A375 (cell line): ENCODE measurements around the gene MEI1. TPM values are rescaled to one million over a fixed set of nuclear protein-coding genes. Genes with fewer than 3 reads are reported as not detected.

ENCODE experiments used
- small RNA-seq: library from RNA; depleted of rRNA; stranded (forward); fragments of <200 nt; gene quantifications from one replicate; pipeline ENCODE3, GENCODE V24; 2014
- total RNA-seq: library from RNA; depleted of rRNA; stranded (reverse); fragments of >200 nt; shearing (Covaris generic); gene quantifications from 2 replicates; pipeline ENCODE4 v1.2.3, GENCODE V29; 2014; rRNA removed

MEI1 gene, protein sequence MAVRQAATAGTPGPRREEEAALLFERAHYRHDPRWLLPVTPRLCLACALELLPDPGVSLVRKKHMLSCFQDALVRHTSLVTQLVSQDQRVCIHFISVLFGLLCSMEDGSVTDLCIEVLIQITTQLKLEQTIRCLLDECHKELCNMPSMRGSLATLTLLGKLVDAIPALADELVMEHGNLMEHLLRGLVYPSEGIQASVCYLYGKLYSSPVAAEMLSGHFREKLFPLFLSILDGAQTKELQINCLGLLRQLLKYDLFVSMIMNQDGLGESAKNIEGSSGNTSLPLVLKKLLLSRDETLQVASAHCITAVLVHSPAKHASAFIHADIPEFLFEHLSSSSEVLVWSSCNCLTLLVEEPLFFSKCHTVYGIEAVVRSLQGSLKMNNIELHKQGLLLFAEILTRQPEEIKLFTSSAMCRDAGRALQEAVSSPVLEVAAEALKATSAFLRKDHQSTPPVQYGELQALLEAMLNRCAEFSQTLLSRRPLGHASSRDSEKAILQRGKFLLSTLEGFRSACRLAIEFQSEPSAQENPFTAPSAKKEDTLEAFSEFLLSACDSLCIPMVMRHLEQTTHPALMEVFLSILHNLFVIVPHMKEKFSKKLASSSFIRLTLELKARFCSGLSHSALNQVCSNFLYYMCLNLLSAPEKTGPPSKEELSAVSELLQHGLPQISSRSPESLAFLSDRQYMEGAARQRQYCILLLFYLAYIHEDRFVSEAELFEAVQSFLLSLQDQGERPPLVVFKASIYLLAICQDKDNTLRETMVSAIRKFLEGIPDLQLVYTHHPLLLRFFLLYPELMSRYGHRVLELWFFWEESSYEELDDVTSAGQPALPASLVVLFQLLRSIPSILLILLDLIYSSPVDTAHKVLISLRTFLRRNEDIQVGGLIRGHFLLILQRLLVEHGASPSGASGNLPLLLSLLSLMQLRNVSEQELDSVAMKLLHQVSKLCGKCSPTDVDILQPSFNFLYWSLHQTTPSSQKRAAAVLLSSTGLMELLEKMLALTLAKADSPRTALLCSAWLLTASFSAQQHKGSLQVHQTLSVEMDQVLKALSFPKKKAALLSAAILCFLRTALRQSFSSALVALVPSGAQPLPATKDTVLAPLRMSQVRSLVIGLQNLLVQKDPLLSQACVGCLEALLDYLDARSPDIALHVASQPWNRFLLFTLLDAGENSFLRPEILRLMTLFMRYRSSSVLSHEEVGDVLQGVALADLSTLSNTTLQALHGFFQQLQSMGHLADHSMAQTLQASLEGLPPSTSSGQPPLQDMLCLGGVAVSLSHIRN
- 0.11 TPM in 1 of 2 replicates, not detected in the other for total RNA-seq

DNA sequence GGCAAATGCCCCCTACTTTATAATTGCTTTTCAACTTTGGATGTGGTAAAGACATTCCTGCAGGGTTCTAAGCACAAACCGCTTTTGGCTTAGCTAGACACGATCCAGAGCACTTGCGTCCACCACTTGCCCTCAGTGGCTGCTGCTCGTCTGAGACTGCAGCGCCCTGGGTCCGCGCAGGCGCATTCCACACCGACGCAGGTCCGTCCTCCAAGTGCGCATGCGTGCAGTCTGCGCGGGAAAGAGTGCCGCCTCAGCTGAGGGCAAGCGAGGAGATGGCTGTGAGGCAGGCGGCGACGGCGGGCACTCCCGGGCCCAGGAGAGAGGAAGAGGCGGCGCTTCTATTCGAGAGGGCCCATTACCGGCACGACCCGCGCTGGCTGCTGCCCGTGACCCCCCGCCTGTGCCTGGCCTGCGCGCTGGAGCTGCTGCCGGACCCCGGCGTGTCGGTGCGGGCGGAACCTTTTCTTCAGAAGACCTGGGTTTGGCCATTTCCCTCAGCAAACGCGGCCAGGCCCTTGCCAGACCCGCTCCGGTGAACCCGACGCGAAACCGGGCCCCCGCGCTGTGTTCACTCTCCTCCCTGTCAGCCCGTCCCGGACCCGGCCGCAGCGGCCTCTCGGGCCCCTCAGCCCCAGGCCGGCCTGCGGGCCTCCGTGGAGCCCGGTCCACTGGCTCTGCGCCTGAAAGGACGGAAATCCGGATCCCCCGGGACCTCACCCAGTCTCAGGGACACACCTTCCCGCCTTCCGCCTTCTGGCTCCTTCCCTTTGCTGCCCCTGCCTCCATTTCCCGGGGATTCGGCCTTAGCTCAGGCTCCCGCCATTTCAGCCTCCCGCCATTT lies at the start of gene MEI1:
Gene MEI1 (plus strand): TSS at position 240 of the 844 bp plus-strand sequence. CDS start 36 bp downstream, at position 276.

DNA sequence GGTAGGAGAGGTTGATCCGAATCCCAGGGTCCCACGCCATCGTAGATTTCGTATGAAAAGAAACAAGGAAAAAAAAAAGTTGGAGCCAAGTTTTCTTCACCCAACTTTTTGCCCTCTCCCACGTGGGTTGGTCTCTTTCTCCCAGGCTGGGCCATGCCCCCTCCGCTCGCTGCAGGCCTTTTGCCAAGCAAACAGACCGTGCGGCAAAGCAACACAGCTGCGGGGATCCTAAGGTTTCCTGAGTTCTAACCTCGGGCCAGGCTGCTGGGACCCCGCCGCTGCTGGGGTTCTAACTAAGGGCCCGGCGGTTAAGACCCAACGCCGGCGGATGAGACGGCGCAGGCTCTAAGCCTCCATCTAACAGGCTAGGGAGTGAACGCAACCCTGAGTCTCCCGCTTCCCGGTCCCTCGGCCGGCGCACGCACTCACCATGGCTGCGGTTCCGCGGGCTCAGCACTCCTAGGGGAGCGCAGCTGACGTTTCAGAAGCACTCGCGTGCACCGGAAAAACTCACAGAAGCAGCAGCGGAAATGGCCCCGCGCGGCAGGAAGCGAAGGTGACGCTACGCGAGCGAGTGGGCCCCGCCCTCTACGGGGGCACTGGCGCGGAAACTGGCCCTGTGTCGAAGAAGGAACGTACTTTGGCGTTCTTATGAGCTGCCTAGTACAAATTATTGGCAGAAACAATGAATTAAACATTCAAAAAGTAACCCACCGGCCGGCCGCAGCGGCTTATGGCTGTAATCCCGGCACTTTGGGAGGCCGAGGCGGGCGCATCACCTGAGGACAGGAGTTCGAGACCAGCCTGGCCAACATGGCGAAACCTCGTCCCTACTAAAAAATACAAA lies 10.7 kb upstream of the MEI1 start, which contains the start of gene SNU13:
Gene SNU13 (minus strand): TSS at position 503 of the 847 bp plus-strand sequence. CDS start 71 bp downstream, at position 432.

DNA sequence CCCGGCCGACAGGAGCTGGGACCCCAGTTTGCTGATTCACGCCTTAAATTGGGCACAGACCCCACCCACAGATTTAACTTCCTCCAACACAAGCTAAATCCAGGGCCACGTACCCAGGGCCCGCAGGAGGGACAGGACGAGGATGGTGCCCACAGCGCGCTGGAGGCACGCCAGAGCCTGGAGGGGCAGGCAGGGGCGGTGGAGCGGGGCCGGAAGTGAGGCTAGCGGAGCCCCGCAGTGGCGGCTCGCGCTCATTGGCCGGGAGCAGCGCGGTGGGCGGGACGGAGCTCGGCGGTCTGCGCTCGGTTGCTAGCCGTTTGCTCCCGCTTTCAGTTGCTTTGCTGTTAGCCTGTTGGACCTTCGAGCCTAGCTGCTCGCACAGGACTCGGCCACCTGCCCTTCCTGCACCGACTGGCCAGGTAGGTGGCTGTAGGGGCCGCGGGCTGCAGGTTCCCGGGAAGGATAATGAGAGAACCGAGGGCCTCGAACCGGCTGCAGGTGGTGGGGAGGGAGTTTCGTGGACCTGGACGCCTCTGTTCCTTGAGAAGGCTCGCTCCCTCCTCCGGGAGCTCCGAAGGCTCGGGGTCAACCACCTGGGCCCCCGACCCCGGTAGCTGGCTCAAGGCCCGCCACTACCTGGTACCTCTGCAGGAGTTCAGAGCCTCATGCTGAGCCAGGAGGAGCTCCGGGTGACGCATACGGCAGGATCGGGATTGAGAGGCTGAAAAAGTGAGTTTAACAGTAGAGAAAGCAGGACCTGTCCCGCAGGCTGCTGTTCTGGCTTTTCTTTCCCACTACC lies 101.2 kb downstream of the MEI1 start, which contains the start of gene CCDC134:
Gene CCDC134 (plus strand): TSS at position 332 of the 799 bp plus-strand sequence. CDS start 8,212 bp downstream, outside the sequence.

DNA sequence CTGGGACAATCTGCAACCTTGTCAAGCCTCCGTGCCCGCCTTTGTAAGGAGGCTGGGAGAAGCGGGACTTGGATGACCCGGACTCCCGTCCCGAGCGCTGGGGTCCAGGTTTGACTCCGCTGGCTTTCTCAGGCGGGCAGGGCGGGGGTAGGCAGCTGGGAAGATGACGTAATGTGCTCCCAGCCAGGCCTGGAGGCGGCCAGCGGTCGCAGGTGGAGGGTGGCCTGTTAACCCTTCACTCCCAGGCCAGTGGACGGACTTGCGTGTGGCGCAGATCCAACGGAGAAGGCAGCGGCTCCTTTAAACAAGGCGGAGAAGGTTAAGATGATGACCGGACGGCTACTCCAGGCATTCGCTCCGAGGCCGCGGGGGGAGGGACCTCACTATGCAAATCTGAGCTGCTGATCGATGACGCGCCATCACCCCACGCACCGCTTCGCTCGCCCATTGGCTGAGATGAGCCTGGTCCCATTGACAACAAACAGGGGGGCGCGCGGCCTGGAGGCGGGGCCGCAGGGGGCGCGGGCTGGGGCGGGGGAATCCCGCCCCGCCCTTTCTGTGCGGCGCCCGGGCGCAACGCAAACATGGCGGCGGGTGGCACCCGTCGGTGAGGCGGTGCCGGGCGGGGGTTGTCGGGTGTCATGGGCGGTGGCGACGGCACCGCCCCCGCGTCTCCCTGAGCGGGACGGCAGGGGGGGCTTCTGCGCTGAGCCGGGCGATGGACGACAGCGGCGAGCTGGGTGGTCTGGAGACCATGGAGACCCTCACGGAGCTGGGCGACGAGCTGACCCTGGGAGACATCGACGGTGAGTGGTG lies 133.5 kb downstream of the MEI1 start, which contains the start of gene SREBF2:
Gene SREBF2 (plus strand): TSS at position 553 of the 816 bp plus-strand sequence. CDS start 166 bp downstream, at position 719.

Small RNAs within 50 kb of the gene (small RNA-seq; reads per million reads assigned to genes)
- gene HMGN2P10 (not detected), gene RF00019 (not detected), gene RNU6-476P (not detected), gene RNU6ATAC22P (not detected)

Other genes with a start within 250 kb of the MEI1 start
- 67.3 and 74.7 TPM in 2 replicates for gene PHF5A, start 230.8 kb upstream of the MEI1 start, total RNA-seq
- 45.5 and 51.5 TPM in 2 replicates for gene ACO2, start 230.4 kb upstream of the MEI1 start, total RNA-seq
- 15.0 and 22.0 TPM in 2 replicates for gene POLR3H, start 155.0 kb upstream of the MEI1 start, total RNA-seq
- gene CSDC2, start 138.5 kb upstream of the MEI1 start, total RNA-seq = 0.13 TPM in 1 of 2 replicates, not detected in the other
- gene PMM1, start 109.7 kb upstream of the MEI1 start, total RNA-seq = 13.2 and 16.8 TPM in 2 replicates
- gene DESI1, start 78.5 kb upstream of the MEI1 start, total RNA-seq = 19.8 and 25.2 TPM in 2 replicates
- 310 and 343 TPM in 2 replicates for gene XRCC6, start 78.2 kb upstream of the MEI1 start, total RNA-seq
- gene SNU13, start 10.6 kb upstream of the MEI1 start, total RNA-seq = 150 and 170 TPM in 2 replicates
- gene CCDC134, start 101.2 kb downstream of the MEI1 start, total RNA-seq = 5.6 and 7.4 TPM in 2 replicates
- 39.7 and 51.8 TPM in 2 replicates for gene SREBF2, start 133.6 kb downstream of the MEI1 start, total RNA-seq
- gene SHISA8, start 215.6 kb downstream of the MEI1 start, total RNA-seq = not detected in 2 replicates
- gene TNFRSF13C, start 227.3 kb downstream of the MEI1 start, total RNA-seq = 0.34 and 0.37 TPM in 2 replicates
- 34.2 and 45.4 TPM in 2 replicates for gene CENPM, start 247.6 kb downstream of the MEI1 start, total RNA-seq